ENCODE results near the gene FAM8A1. TPM values are rescaled to one million over a fixed set of nuclear protein-coding genes. Genes with fewer than 3 reads are reported as not detected.

The FAM8A1 gene
- total RNA-seq, 1 experiment from 2014 or later: 13.4 TPM

GRCh38 chr6:17574866-17575560 lies 25.1 kb upstream of the FAM8A1 start:
- Histone ChIP-seq H3K4me2 (ENCODE audit: low read length) (no peak overlapping the region), H3K9ac (ENCODE audit: low read length) (no peak overlapping the region), H3K9me3 (ENCODE audit: control insufficient read depth in 1 of 2, insufficient read depth in 1 of 2, low read depth in 1 of 2, low read length in 2 of 2) (peaks cover 4 to 5% of the 10 kb centered on the region in 2 experiments; a peak in 2 of 4 replicates), H2AFZ (ENCODE audit: low read depth, low read length, poor library complexity, severe bottlenecking) (no peak overlapping the region), H3K79me2 (ENCODE audit: insufficient read depth, low read length) (no peaks in the 10 kb centered on the region), H4K20me1 (ENCODE audit: insufficient read depth) (no peaks in the 10 kb centered on the region), H3K9me2 (ENCODE audit: insufficient read depth) (no peaks in the 10 kb centered on the region), H3K4me1 (ENCODE audit: control insufficient read depth in 1 of 2, insufficient read depth in 2 of 2, low read length in 2 of 2) (no peaks in the 10 kb centered on the region), H3K27ac (ENCODE audit: low read depth, low read length) (no peak overlapping the region), H3K36me3 (ENCODE audit: control insufficient read depth in 1 of 2, insufficient read depth in 2 of 2, low read length in 2 of 2) (no peaks in the 10 kb centered on the region), H3K27me3 (ENCODE audit: insufficient read depth, low read length) (no peaks in the 10 kb centered on the region), H3K4me3 (replicated peaks in 1 of 2; ENCODE audit: low read depth in 1 of 2, low read length in 2 of 2) (no peak overlapping the region)
- ATAC-seq (no peak), DNase-seq (ENCODE audit: low read depth, low spot score) (no peak)
- intact Hi-C loops (cut with micrococcal nuclease): no loop called here
- ChIA-PET CTCF (interaction anchor here (1.1 kb wide), 1 partner anchor 9 kb away, joined by 3 read pairs; no protein-coding TSS in a partner anchor), RAD21 (ENCODE audit: low non-redundant PET in 1 of 2, low total read pairs in 2 of 2, uncharacterized antibody in 2 of 2, unreplicated experiment in 2 of 2) (no interaction called here), POLR2A (no interaction called here)
- TF ChIP-seq SRF (IDR thresholded peaks at IDR 0.05; ENCODE audit: low read depth) (no peak), YY1 (IDR thresholded peaks at IDR 0.05; ENCODE audit: extremely low read depth, insufficient replicate concordance, low read depth, low read length) (no peak), REST (IDR thresholded peaks at IDR 0.05; ENCODE audit: low read depth) (no peak), ZFX (IDR thresholded peaks at IDR 0.05) (no peak), CTCF (IDR thresholded peaks at IDR 0.05 in 2 of 3, conservative IDR thresholded peaks at IDR 0.05 in 1 of 3; ENCODE audit: borderline replicate concordance in 1 of 3, insufficient read depth in 1 of 3, low read depth in 2 of 3, low read length in 2 of 3) (no peak), FOSL1 (IDR thresholded peaks at IDR 0.05; ENCODE audit: low read depth) (no peak)
- BruUV-seq (replicated peaks): no TSS peak

All from HCT116 (cell line).